HEK293 (cell line): Measurements from ENCODE around the gene NEURL1.

Experiments
- CTCF ChIA-PET: fragments of 350-600 bp; formaldehyde crosslinking; extraction: SDS; loops from one replicate; lab custom pipeline; 2021; ENCODE audit warnings: antibody characterized with exemption; lab: Yijun Ruan, JAX
- POLR2A ChIA-PET: fragments of 300-600 bp; formaldehyde crosslinking; extraction: SDS; loops from one replicate; lab custom pipeline; 2020; ENCODE audit warnings: antibody characterized with exemption, inconsistent platforms; lab: Yijun Ruan, JAX
- H3K27ac ChIP-seq: fragments of 200-500 bp; sonication (Bioruptor generic); 2 replicates; pipeline ENCODE4 v1.5.1; 2014; ENCODE audit warnings: low read depth, low read length, control low read depth, inconsistent platforms; ENCODE audit errors: extremely low read depth
- H3K36me3 ChIP-seq, 2 experiments: fragments of 200-500 bp in 1 of 2; sonication (Bioruptor generic) in 1 of 2; 1 replicate in 1 of 2; 2 replicates in 1 of 2; pipeline ENCODE4 v1.5.1; 2014 to 2017; ENCODE audit warnings: inconsistent platforms in 2 of 2, low read length in 2 of 2; ENCODE audit not compliant: control insufficient read depth in 2 of 2, insufficient read depth in 1 of 2
- H3K4me1 ChIP-seq: fragments of 200-500 bp; sonication (Bioruptor generic); 2 replicates; pipeline ENCODE4 v1.5.1; 2014; ENCODE audit warnings: mild to moderate bottlenecking, low read length, inconsistent platforms; ENCODE audit not compliant: control insufficient read depth, insufficient read depth
- H3K4me3 ChIP-seq: 2 replicates; pipeline ENCODE4 v1.5.1; 2011; ENCODE audit warnings: low read depth, mild to moderate bottlenecking, control low read depth, low read length, moderate library complexity
- H3K9me3 ChIP-seq: fragments of 200-500 bp; sonication (Bioruptor generic); 2 replicates; pipeline ENCODE4 v1.5.1; 2014; ENCODE audit warnings: low read depth, low read length, inconsistent platforms; ENCODE audit not compliant: control insufficient read depth, insufficient read depth
- BCL6B ChIP-seq: fragments of 450-650 bp; formaldehyde crosslinking; IDR thresholded peaks from 2 replicates; pipeline ENCODE4 v1.5.1; 2017; ENCODE audit warnings: missing biosample characterization, missing genetic modification characterization
- GLI4 ChIP-seq: fragments of 450-650 bp; formaldehyde crosslinking; IDR thresholded peaks from 2 replicates; pipeline ENCODE4 v1.5.1; 2016; ENCODE audit warnings: missing biosample characterization, missing genetic modification characterization
- PBX3 ChIP-seq: sonication (generic); formaldehyde crosslinking; IDR thresholded peaks from 2 replicates; pipeline ENCODE4 v1.8.1; 2022; ENCODE audit warnings: mild to moderate bottlenecking, moderate library complexity, missing genetic modification reagents
- SCRT1 ChIP-seq: fragments of 450-650 bp; formaldehyde crosslinking; IDR thresholded peaks from 2 replicates; pipeline ENCODE4 v1.5.1; 2016; ENCODE audit warnings: missing biosample characterization, missing genetic modification characterization, borderline replicate concordance
- ZBTB44 ChIP-seq: fragments of 450-650 bp; IDR thresholded peaks from 2 replicates; pipeline ENCODE4 v1.5.1; 2018; ENCODE audit warnings: missing biosample characterization, mild to moderate bottlenecking, missing genetic modification characterization
- ZNF140 ChIP-seq: fragments of 450-650 bp; formaldehyde crosslinking; IDR thresholded peaks from 2 replicates; pipeline ENCODE4 v1.5.1; 2016; ENCODE audit warnings: missing biosample characterization, missing genetic modification characterization
- ZNF202 ChIP-seq: fragments of 450-650 bp; formaldehyde crosslinking; IDR thresholded peaks from 2 replicates; pipeline ENCODE4 v1.5.1; 2016; ENCODE audit warnings: missing biosample characterization, missing genetic modification characterization, borderline replicate concordance
- ZNF211 ChIP-seq: fragments of 450-650 bp; formaldehyde crosslinking; IDR thresholded peaks from 2 replicates; pipeline ENCODE4 v1.5.1; 2016; ENCODE audit warnings: low read depth, missing biosample characterization, missing genetic modification characterization
- ZNF214 ChIP-seq: fragments of 450-650 bp; formaldehyde crosslinking; IDR thresholded peaks from 2 replicates; pipeline ENCODE4 v1.5.1; 2017; ENCODE audit warnings: missing biosample characterization, mild to moderate bottlenecking, missing genetic modification characterization, borderline replicate concordance
- ZNF280C ChIP-seq: fragments of 450-650 bp; formaldehyde crosslinking; IDR thresholded peaks from 2 replicates; pipeline ENCODE4 v1.5.1; 2016; ENCODE audit warnings: missing biosample characterization, missing genetic modification characterization
- ZNF324 ChIP-seq: fragments of 450-650 bp; formaldehyde crosslinking; IDR thresholded peaks from 2 replicates; pipeline ENCODE4 v1.5.1; 2016; ENCODE audit warnings: missing biosample characterization, missing genetic modification characterization
- ZNF473 ChIP-seq: fragments of 450-650 bp; formaldehyde crosslinking; IDR thresholded peaks from 2 replicates; pipeline ENCODE4 v1.5.1; 2017; ENCODE audit warnings: missing biosample characterization, missing genetic modification characterization
- ZNF521 ChIP-seq: fragments of 450-650 bp; formaldehyde crosslinking; IDR thresholded peaks from 2 replicates; pipeline ENCODE4 v1.5.1; 2017; ENCODE audit warnings: missing biosample characterization, mild to moderate bottlenecking, missing genetic modification characterization
- ZNF549 ChIP-seq: fragments of 450-650 bp; IDR thresholded peaks from 2 replicates; pipeline ENCODE4 v1.5.1; 2018; ENCODE audit warnings: missing biosample characterization, missing genetic modification characterization, mild to moderate bottlenecking, inconsistent platforms, moderate library complexity
- ZNF558 ChIP-seq: fragments of 450-650 bp; formaldehyde crosslinking; IDR thresholded peaks from 2 replicates; pipeline ENCODE4 v1.5.1; 2016; ENCODE audit warnings: missing biosample characterization, missing genetic modification characterization
- ZNF629 ChIP-seq: fragments of 450-650 bp; formaldehyde crosslinking; IDR thresholded peaks from 2 replicates; pipeline ENCODE4 v1.5.1; 2017; ENCODE audit warnings: missing biosample characterization, missing genetic modification characterization
- ZNF645 ChIP-seq: fragments of 450-650 bp; formaldehyde crosslinking; IDR thresholded peaks from 2 replicates; pipeline ENCODE4; 2016; ENCODE audit warnings: missing biosample characterization, missing genetic modification characterization

NEURL1 gene

GRCh38 chr10:103544657-103545310 lies 51.3 kb downstream of the NEURL1 start:
- POLR2A ChIA-PET = no interaction called here
- Histone ChIP-seq H3K9me3 (no peaks in the 10 kb centered on the region), H3K4me1 (peaks cover 6% of the 10 kb centered on the region), H3K36me3 (no peaks in the 10 kb centered on the region), H3K4me3 (no peak overlapping the region), H3K27ac (no peak overlapping the region)
- CTCF ChIA-PET = interaction anchor here (0.6 to 0.9 kb wide), 4 partner anchors 20 to 62 kb away, joined by 3 read pairs; no protein-coding TSS in a partner anchor
- TF ChIP-seq ZNF324 (tag by site-specific recombination) (no peak), ZNF280C (tag by site-specific recombination) (no peak), ZNF214 (no peak), ZNF202 (tag by site-specific recombination) (no peak), PBX3 (CRISPR knock-in tag) (no peak), BCL6B (tag by site-specific recombination) (no peak), ZNF549 (no peak), ZNF140 (no peak)

GRCh38 chr10:103545366-103545765 lies 51.9 kb downstream of the NEURL1 start:
- Histone ChIP-seq H3K36me3 (no peaks in the 10 kb centered on the region), H3K4me1 (peaks cover 6% of the 10 kb centered on the region)
- CTCF ChIA-PET = interaction anchor here (0.6 to 5.3 kb wide), 3 partner anchors 19 to 174 kb away, joined by 3 to 21 read pairs (median 3); no protein-coding TSS in a partner anchor

GRCh38 chr10:103545771-103546281 lies 52.3 kb downstream of the NEURL1 start:
- ChIA-PET POLR2A (no interaction called here), CTCF (interaction anchor here (0.6 to 5.3 kb wide), 3 partner anchors 19 to 173 kb away, joined by 3 to 21 read pairs (median 3); no protein-coding TSS in a partner anchor)
- Histone ChIP-seq H3K9me3 (no peaks in the 10 kb centered on the region), H3K4me1 (peaks cover 6% of the 10 kb centered on the region), H3K27ac (no peak overlapping the region), H3K36me3 (no peaks in the 10 kb centered on the region), H3K4me3 (no peak overlapping the region)
- 0 out of 2 replicates have a peak, but pooled peaks have one; percentile 33 for TF ChIP-seq ZNF558 (tag by site-specific recombination)
- no peak for TF ChIP-seq ZNF645 (tag by site-specific recombination)
- TF ChIP-seq ZNF473 (tag by site-specific recombination) = no peak
- TF ChIP-seq SCRT1 (tag by site-specific recombination) = no peak

More at GRCh38 chr10:103545366-103545765, 51.9 kb downstream of the NEURL1 start:
- no peak overlapping the region for H3K27ac ChIP-seq
- POLR2A ChIA-PET = no interaction called here
- no peak overlapping the region for H3K4me3 ChIP-seq
- no peaks in the 10 kb centered on the region for H3K9me3 ChIP-seq
- TF ChIP-seq ZNF629 (tag by site-specific recombination) = no peak
- TF ChIP-seq GLI4 (tag by site-specific recombination) = no peak
- TF ChIP-seq ZBTB44 (tag by site-specific recombination) = no peak
- TF ChIP-seq ZNF211 (tag by site-specific recombination) = no peak
- TF ChIP-seq ZNF521 (tag by site-specific recombination) = no peak
- no peak for TF ChIP-seq ZNF214
